Activated naive CD8-positive, alpha-beta T cell (primary cell): Measurements from ENCODE around the gene ITGA2.

Experiments
- H3K27ac Mint-ChIP-seq: one replicate; pipeline ENCODE4 v1.8.0; 2021; ENCODE audit warnings: mixed read lengths
- H3K27me3 Mint-ChIP-seq: one replicate; pipeline ENCODE4 v1.8.0; 2021; ENCODE audit warnings: mixed read lengths
- H3K36me3 Mint-ChIP-seq: one replicate; pipeline ENCODE4 v1.8.0; 2021; ENCODE audit warnings: mixed read lengths
- H3K4me1 Mint-ChIP-seq: one replicate; pipeline ENCODE4 v1.8.0; 2021; ENCODE audit warnings: low read depth, mixed read lengths
- H3K4me3 Mint-ChIP-seq: one replicate; pipeline ENCODE4 v1.8.0; 2021; ENCODE audit warnings: mild to moderate bottlenecking, mixed read lengths
- H3K9me3 Mint-ChIP-seq: one replicate; pipeline ENCODE4 v1.8.0; 2021; ENCODE audit warnings: low read depth, mixed read lengths

The ITGA2 gene

GRCh38 chr5:53076014-53076583, 86.9 kb downstream of the ITGA2 start:
- H3K36me3 Mint-ChIP-seq: peaks cover 4% of the 10 kb centered on the region
- H3K9me3 Mint-ChIP-seq: no peaks in the 10 kb centered on the region
- no peak overlapping the region for H3K4me3 Mint-ChIP-seq
- H3K4me1 Mint-ChIP-seq: peaks cover 8% of the 10 kb centered on the region
- H3K27me3 Mint-ChIP-seq: peaks cover 9% of the 10 kb centered on the region
- H3K27ac Mint-ChIP-seq: no peak overlapping the region

- Mint-ChIP-seq H3K27me3 (peaks cover 5% of the 10 kb centered on the region), H3K4me1 (peaks cover 14% of the 10 kb centered on the region), H3K9me3 (no peaks in the 10 kb centered on the region), H3K36me3 (peaks cover 3% of the 10 kb centered on the region), H3K27ac (no peak overlapping the region), H3K4me3 (no peak overlapping the region)
These were observed 91.1 kb downstream of the ITGA2 start for GRCh38 chr5:53080271-53080670.

GRCh38 chr5:53083927-53084326, 94.8 kb downstream of the ITGA2 start:
- H3K27ac Mint-ChIP-seq: no peak overlapping the region
- H3K4me1 Mint-ChIP-seq: peaks cover 17% of the 10 kb centered on the region

GRCh38 chr5:53084546-53085255, 95.5 kb downstream of the ITGA2 start:
- H3K4me3 Mint-ChIP-seq: no peak overlapping the region
- peaks cover 24% of the 10 kb centered on the region for H3K4me1 Mint-ChIP-seq
- H3K27me3 Mint-ChIP-seq: peaks cover 2% of the 10 kb centered on the region
- H3K36me3 Mint-ChIP-seq: peaks cover 3% of the 10 kb centered on the region
- H3K27ac Mint-ChIP-seq: no peak overlapping the region
- H3K9me3 Mint-ChIP-seq: no peaks in the 10 kb centered on the region

More at GRCh38 chr5:53083927-53084326, 94.8 kb downstream of the ITGA2 start:
- Mint-ChIP-seq H3K4me3 (no peak overlapping the region), H3K36me3 (peaks cover 3% of the 10 kb centered on the region), H3K27me3 (peaks cover 2% of the 10 kb centered on the region), H3K9me3 (no peaks in the 10 kb centered on the region)

GRCh38 chr5:53087171-53087570, 98.0 kb downstream of the ITGA2 start:
- H3K4me3 Mint-ChIP-seq: no peak overlapping the region
- peaks cover 2% of the 10 kb centered on the region for H3K27me3 Mint-ChIP-seq
- H3K27ac Mint-ChIP-seq: no peak overlapping the region
- H3K9me3 Mint-ChIP-seq: no peaks in the 10 kb centered on the region
- H3K36me3 Mint-ChIP-seq: peaks cover 3% of the 10 kb centered on the region
- H3K4me1 Mint-ChIP-seq: peaks cover 24% of the 10 kb centered on the region

GRCh38 chr5:53087621-53088121, 98.5 kb downstream of the ITGA2 start:
- peaks cover under 1% of the 10 kb centered on the region for H3K27me3 Mint-ChIP-seq
- peaks cover 3% of the 10 kb centered on the region for H3K36me3 Mint-ChIP-seq
- no peak overlapping the region for H3K27ac Mint-ChIP-seq
- H3K9me3 Mint-ChIP-seq: no peaks in the 10 kb centered on the region
- peaks cover 24% of the 10 kb centered on the region for H3K4me1 Mint-ChIP-seq
- H3K4me3 Mint-ChIP-seq: no peak overlapping the region

GRCh38 chr5:53089481-53089991, 100.4 kb downstream of the ITGA2 start:
- H3K36me3 Mint-ChIP-seq: no peaks in the 10 kb centered on the region
- H3K27ac Mint-ChIP-seq: peak overlapping the region; percentile 62
- peak overlapping the region; percentile 34 for H3K4me3 Mint-ChIP-seq
- H3K9me3 Mint-ChIP-seq: no peaks in the 10 kb centered on the region
- H3K27me3 Mint-ChIP-seq: no peaks in the 10 kb centered on the region
- peaks cover 21% of the 10 kb centered on the region for H3K4me1 Mint-ChIP-seq

- Mint-ChIP-seq H3K27ac (no peak overlapping the region), H3K4me1 (peaks cover 17% of the 10 kb centered on the region), H3K36me3 (no peaks in the 10 kb centered on the region), H3K9me3 (no peaks in the 10 kb centered on the region), H3K27me3 (no peaks in the 10 kb centered on the region), H3K4me3 (no peak overlapping the region)
These were observed 101.1 kb downstream of the ITGA2 start for GRCh38 chr5:53090229-53090628.

- Mint-ChIP-seq H3K27ac (no peak overlapping the region), H3K27me3 (no peaks in the 10 kb centered on the region), H3K36me3 (no peaks in the 10 kb centered on the region), H3K9me3 (no peaks in the 10 kb centered on the region), H3K4me3 (no peak overlapping the region), H3K4me1 (peaks cover 19% of the 10 kb centered on the region)
These were observed 102.1 kb downstream of the ITGA2 start for GRCh38 chr5:53091289-53091688.

GRCh38 chr5:53092242-53092641, 103.1 kb downstream of the ITGA2 start:
- H3K27ac Mint-ChIP-seq: no peak overlapping the region
- no peaks in the 10 kb centered on the region for H3K27me3 Mint-ChIP-seq
- H3K4me3 Mint-ChIP-seq: no peak overlapping the region
- peaks cover 19% of the 10 kb centered on the region for H3K4me1 Mint-ChIP-seq
- H3K36me3 Mint-ChIP-seq: no peaks in the 10 kb centered on the region
- H3K9me3 Mint-ChIP-seq: no peaks in the 10 kb centered on the region

GRCh38 chr5:53095217-53095616, 106.1 kb downstream of the ITGA2 start:
- H3K36me3 Mint-ChIP-seq: no peaks in the 10 kb centered on the region
- H3K27me3 Mint-ChIP-seq: no peaks in the 10 kb centered on the region
- peaks cover 4% of the 10 kb centered on the region for H3K4me1 Mint-ChIP-seq
- no peak overlapping the region for H3K4me3 Mint-ChIP-seq
- H3K9me3 Mint-ChIP-seq: no peaks in the 10 kb centered on the region
- no peak overlapping the region for H3K27ac Mint-ChIP-seq

- Mint-ChIP-seq H3K27ac (no peak overlapping the region), H3K4me3 (no peak overlapping the region), H3K9me3 (no peaks in the 10 kb centered on the region), H3K4me1 (peaks cover 1% of the 10 kb centered on the region), H3K36me3 (no peaks in the 10 kb centered on the region), H3K27me3 (no peaks in the 10 kb centered on the region)
These were observed 106.9 kb downstream of the ITGA2 start for GRCh38 chr5:53095931-53096525.

GRCh38 chr5:53099546-53099945, 110.4 kb downstream of the ITGA2 start:
- no peaks in the 10 kb centered on the region for H3K36me3 Mint-ChIP-seq
- no peaks in the 10 kb centered on the region for H3K27me3 Mint-ChIP-seq
- H3K4me3 Mint-ChIP-seq: no peak overlapping the region
- no peak overlapping the region for H3K27ac Mint-ChIP-seq
- H3K4me1 Mint-ChIP-seq: peaks cover 10% of the 10 kb centered on the region
- H3K9me3 Mint-ChIP-seq: no peaks in the 10 kb centered on the region

GRCh38 chr5:53100606-53101005, 111.5 kb downstream of the ITGA2 start:
- H3K4me3 Mint-ChIP-seq: no peak overlapping the region
- H3K9me3 Mint-ChIP-seq: no peaks in the 10 kb centered on the region
- no peaks in the 10 kb centered on the region for H3K27me3 Mint-ChIP-seq
- no peaks in the 10 kb centered on the region for H3K36me3 Mint-ChIP-seq
- peaks cover 19% of the 10 kb centered on the region for H3K4me1 Mint-ChIP-seq
- H3K27ac Mint-ChIP-seq: no peak overlapping the region

GRCh38 chr5:53105611-53106300, 116.6 kb downstream of the ITGA2 start:
- Mint-ChIP-seq H3K4me1 (peaks cover 56% of the 10 kb centered on the region), H3K9me3 (no peaks in the 10 kb centered on the region), H3K27me3 (no peaks in the 10 kb centered on the region), H3K27ac (peak overlapping the region; percentile 28), H3K4me3 (peak overlapping the region; percentile 33), H3K36me3 (peaks cover 12% of the 10 kb centered on the region)
